Stimulated activated CD8-positive, alpha-beta memory T cell treated with anti-CD3 and anti-CD28 coated beads, Interleukin-15, amount 100 ng/mL, for 1 hour (primary cell): ENCODE measurements around the gene NT5DC3.

Experiments
- DNase-seq: peaks from one replicate; pipeline ENCODE4 v3.0.0-alpha.2; 2020; ENCODE audit warnings: low read depth

The NT5DC3 gene

DNA sequence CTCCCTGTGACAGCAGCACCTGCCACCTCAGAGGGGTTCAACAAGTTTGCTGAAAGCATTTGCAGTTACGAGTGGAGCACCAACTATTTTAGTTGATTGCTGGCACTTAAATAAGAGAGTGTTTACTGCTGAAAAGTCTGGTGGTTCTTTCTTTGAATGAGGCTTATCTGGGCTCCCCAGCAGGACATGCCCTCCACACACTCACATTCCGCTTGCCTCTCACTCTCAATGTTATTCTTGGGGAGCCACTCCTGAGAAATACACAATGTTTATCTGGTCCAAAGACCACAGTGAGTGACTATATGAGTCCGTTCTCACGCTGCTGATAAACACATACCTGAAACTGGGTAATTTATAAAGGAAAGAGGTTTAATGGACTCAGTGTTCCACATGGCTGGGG, 31.9 kb downstream of the NT5DC3 start:
- no peak for DNase-seq

DNA sequence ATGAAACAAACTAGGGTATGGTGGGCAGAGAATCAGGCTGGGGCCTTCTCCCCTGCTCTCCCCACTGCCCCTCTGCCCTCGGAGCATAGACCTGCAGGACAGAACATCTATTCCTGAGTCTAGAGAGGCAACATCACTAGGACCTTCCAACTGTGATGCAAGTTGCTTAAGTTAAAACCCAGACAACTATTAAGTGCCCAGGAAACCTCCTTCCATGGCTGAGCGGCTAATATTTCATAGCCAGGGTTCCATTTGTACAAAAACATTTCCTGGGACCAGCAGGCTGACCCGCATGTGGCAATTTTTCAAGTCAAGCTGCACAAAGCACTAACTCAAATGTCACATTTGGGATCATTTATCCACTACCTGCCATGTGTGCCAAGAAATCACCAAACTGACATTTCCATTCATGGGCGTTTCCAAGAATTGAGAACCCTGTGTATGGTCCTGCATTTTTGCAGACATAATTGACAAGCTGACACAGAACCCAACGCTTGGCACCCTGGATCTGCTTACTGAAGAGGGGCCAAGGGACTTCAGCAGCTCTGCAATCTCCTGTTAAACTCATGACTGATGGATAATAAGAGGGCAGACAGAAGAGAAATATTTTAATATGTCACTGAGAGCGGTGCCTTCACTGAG, 32.7 kb downstream of the NT5DC3 start:
- no peak for DNase-seq

DNA sequence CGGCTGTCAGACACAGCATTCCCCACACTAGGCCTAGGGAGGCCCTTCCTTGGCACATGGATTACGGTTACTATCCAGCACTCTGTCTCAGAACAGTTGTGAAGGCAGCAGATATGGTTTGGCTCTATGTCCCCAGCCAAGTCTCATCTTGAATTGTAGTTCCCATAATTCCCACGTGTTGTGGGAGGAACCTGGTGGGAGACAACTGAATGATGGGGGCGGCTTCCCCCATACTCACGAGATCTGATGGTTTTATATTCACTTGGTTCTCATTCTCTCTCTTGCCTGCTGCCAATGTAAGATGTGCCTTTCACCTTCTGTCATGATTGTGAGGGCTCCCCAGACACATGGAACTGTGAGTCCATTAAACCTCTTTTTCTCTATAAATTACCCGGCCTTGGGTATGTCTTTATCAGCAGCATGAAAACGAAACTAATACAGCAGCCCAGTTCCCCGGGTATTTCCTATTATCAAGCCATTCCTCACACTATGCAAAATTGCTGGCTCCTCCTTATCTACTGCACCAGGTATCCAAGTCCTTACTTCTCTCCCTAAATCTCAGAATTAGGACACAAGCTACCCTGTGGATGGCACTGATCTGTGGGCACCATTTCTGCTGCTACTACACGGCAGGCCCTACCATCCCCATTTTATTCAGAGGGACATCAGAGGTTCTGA, 33.3 kb downstream of the NT5DC3 start:
- DNase-seq: no peak

DNA sequence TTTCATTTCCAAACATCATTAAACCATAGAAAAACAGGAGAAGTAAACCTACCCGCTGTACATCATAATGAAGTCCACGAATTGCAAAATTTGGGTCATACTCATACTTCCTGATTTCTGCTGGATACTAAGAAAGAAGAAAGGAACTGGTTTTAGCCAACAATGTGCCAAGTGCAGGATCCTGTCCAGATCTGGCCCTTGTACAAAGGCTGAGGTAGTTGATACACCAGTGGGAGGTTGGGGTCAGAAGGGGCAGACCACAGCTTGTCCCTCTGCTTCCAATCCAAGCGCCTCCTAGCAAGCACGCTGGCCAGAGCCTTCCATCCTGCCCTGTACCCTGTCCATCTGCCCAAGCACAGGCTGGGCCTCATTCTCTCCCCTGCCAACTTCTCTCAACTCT, 34.2 kb downstream of the NT5DC3 start:
- no peak for DNase-seq

GRCh38 chr12:103805655-103806360, 35.2 kb downstream of the NT5DC3 start:
- DNase-seq: no peak

DNA sequence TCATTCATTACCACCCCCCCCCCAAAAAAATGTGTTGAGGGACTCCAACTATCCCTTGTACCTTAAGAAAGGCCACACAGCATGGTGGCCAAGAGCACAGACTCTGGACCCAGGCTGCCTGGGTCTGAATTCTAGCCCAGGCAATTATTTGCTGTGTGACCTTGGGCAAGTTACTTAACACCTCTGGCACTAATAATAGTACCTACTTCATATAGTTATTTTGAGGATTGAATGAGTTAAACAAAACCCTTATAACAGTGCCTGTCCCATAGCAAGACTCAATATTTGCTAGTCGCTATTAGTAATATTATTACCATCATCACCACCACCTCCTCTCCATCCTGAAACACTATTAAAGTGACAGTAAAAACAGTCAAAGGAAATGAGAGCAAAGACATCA, 37.2 kb downstream of the NT5DC3 start:
- DNase-seq: no peak

DNA sequence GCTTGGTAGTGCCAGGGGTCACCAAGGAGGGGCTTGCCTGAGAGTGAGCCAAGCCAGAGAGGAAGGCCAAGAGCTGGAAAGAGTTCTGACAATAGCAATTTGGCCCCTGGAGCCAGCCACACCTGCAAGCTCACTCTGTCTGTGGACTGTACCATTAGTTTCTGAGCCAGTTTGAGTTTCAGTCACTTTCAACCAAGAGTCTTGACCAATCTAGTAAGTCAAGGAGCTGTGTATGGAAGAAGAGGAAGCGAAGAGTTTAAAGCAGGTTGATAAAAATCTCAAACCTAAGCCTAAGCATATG, 38.5 kb downstream of the NT5DC3 start:
- no peak for DNase-seq

GRCh38 chr12:103801709-103802585, 39.1 kb downstream of the NT5DC3 start:
- DNase-seq: no peak

GRCh38 chr12:103799857-103800771, 40.9 kb downstream of the NT5DC3 start:
- no peak for DNase-seq

DNA sequence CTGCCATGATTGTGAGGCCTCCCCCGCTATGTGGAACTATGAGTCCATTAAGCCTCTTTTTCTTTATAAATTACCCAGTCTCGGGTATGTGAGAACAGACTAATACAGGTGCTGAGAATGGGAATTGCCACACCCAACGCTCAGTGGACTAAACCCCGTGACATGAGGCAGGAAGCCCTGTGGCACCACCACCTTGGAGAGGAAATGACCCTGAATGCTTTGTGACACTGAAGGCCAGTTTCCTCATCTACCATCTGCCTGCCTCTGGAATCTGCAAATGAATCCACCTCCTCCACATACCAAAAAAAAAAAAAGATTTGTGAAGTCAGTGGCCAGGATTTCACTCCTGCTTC, 41.6 kb downstream of the NT5DC3 start:
- no peak for DNase-seq

DNA sequence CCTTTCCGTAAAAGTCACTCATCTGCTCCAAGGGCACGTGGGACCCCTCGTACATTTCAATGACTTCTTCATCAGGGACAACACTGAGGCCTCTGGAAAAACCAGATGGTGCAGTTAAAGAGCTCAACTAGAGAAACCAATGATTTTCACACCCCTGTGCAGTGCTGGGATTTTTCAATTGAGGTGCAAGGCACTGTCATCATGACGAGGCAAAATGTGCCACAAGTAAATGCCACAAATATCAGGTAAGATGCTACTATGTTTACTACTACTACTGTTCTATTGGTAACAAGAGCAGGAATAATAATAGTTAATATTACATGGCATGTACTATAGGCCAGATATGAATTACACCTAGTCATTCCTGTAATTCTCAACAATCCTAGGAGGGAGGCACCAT, 42.4 kb downstream of the NT5DC3 start:
- no peak for DNase-seq

DNA sequence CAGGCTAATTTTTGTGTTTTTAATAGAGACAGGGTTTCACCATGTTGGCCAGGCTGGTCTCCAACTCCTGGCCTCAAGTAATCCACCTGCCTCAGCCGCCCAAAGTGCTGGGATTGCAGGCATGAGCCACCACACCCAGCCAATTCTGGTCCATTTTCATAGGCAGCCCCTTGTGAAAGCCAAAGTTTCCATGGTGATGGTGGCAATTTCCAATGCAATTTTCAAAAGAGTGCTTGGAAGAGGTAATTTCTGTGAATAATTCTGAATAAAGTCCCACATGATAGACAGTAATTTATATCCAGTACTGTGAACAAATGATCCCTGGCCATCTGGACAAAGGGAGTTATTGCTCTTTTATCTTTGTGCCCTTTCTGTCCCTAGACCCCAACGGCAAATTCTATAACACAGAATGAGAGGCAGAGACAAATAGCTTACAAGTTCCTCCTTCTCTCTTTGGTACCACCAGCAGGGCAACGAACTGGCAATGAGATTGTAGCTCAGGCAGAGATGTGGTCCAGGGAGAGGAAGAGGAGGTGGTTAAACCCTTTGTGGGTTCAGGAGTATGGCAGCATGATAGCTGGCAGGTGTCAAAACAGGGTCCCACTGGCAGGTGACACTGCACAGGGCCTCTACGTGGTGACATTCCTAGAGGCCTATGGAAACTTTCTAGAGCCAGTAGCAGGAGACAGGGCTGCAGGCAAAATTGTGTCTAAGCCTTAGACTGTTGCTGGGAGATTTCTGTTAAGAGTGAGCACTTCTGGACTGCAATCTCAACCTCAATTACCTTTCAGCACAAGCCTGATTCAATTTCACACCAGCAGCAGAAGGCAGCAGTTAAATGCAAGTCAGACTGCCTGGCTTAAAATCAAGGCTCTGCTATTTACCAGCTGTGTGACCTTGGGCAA, 46.5 kb downstream of the NT5DC3 start:
- no peak for DNase-seq

DNA sequence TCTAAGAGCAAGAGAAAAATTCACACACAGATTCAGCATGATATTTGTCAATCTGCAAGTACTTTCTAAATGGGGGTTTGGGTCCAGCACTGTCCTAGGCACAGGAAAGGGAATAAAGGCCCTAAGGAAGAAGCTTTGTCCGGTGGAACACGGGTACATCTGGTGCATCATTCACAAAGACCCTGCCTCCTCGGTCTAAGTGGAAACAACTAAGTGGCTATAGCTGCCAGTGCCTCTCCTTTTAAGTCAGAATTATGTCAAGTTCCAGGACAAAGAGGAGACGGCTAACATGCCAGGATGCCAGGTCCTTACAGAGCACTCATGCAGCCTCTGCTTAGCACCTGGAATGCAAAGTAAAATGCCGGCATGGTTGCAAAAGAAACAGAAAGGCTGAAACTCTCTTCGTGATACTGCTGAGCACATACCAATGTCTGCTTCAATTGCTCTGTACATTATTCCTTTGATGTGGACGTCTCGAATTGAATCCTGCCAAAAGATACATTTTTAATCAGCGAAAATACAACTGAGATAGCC, 47.5 kb downstream of the NT5DC3 start:
- DNase-seq: no peak

- no peak for DNase-seq
Measured at GRCh38 chr12:103793046-103793445, 48.0 kb downstream of the NT5DC3 start.

GRCh38 chr12:103791350-103791920, 49.6 kb downstream of the NT5DC3 start:
- DNase-seq: no peak

GRCh38 chr12:103786201-103786600, 54.8 kb downstream of the NT5DC3 start:
- no peak for DNase-seq

DNA sequence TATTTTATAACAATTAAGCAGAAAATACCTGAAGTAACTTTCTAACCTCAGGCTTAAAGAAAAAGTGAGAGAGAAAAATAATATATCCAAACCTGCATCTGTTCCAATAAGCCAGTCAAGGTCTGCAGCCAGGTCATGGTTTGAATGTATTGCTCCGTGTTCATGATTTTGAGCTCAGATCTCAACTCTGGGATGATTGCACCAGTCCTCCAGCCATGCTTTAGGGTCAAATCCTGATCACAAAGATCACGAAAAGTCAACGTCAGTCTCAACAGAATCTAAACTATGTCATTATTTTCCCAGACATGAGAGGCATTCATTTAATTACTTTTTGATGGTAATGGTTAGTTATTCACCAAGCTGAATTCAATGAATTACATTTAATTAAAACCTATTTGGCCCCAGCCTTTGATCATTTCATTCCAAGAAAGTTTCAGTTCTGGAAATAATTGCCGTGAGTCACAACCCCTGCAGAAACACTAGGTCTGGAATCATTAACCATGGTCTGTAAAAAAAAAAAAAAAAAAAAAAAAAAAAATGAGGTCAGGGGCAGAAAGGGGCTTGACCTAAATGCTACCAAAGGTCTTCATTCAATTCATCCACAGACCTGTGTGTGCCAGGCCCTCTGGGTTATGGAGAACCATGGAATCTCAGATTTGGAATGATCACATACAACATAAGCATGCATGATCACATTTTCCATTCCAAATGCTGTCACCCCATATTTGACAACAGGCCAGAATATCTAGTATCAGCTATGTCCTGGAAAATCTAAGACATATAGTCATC, 55.6 kb downstream of the NT5DC3 start:
- DNase-seq: no peak

GRCh38 chr12:103783744-103784664, 57.0 kb downstream of the NT5DC3 start:
- no peak for DNase-seq
